ENCODE data around the gene CATSPER3.

GRCh38 chr5:135032695-135032998, 64.9 kb downstream of the CATSPER3 start:
- no peak for TF ChIP-seq POLR2A (IDR thresholded peaks at IDR 0.05; ENCODE audit: low read depth, low read length)
- no peak for TF ChIP-seq POLR2AphosphoS5 (IDR thresholded peaks at IDR 0.05; ENCODE audit: low read depth, low read length)

All from GM12892 (cell line).